ENCODE results near the gene AGPAT3.

Gene AGPAT3

GRCh38 chr21:43912500-43912899 lies 47.5 kb downstream of the AGPAT3 start:
- no peaks in the 10 kb centered on the region for H4K20me1 ChIP-seq (ENCODE audit: control insufficient read depth, insufficient read depth, low read depth, low read length)
- H3K79me2 ChIP-seq (ENCODE audit: control insufficient read depth, low read length): peaks cover 32% of the 10 kb centered on the region
- no peak overlapping the region for H3K4me2 ChIP-seq (ENCODE audit: low read length)
- H3F3A ChIP-seq (ENCODE audit: control insufficient read depth, insufficient read depth): peaks cover 6% of the 10 kb centered on the region
- peaks cover 10% of the 10 kb centered on the region; the same call in 1 of the 2 replicates for H3K9me3 ChIP-seq (ENCODE audit: control insufficient read depth, insufficient read depth, low read length)
- peaks cover 4% of the 10 kb centered on the region; the same call in 1 of the 2 replicates for H3K27me3 ChIP-seq (ENCODE audit: control insufficient read depth, low read length)
- H3K36me3 ChIP-seq (ENCODE audit: control insufficient read depth, low read length): no peaks in the 10 kb centered on the region
- TF ChIP-seq EZH2phosphoT487 (IDR thresholded peaks at IDR 0.05; ENCODE audit: borderline replicate concordance, low read length): no peak
- no peak for TF ChIP-seq CTCF (IDR thresholded peaks at IDR 0.05; ENCODE audit: low read depth, low read length, poor library complexity, severe bottlenecking)
- no peaks in the 10 kb centered on the region for H3K9me2 ChIP-seq (replicated peaks; ENCODE audit: control insufficient read depth, low read length)
- peaks cover 15% of the 10 kb centered on the region for H3K4me1 ChIP-seq (ENCODE audit: control insufficient read depth, low read length)
- no peak overlapping the region for H3K4me3 ChIP-seq (ENCODE audit: low read length)
- no peak overlapping the region for H3K27ac ChIP-seq (ENCODE audit: low read depth, low read length)

- peaks cover 36% of the 10 kb centered on the region for H3K79me2 ChIP-seq (ENCODE audit: control insufficient read depth, low read length)
- no peak overlapping the region for H3K27ac ChIP-seq (ENCODE audit: low read depth, low read length)
- H3K36me3 ChIP-seq (ENCODE audit: control insufficient read depth, low read length): no peaks in the 10 kb centered on the region
- no peak overlapping the region for H3K4me2 ChIP-seq (ENCODE audit: low read length)
- no peak overlapping the region for H3K4me3 ChIP-seq (ENCODE audit: low read length)
- H3K9me2 ChIP-seq (replicated peaks; ENCODE audit: control insufficient read depth, low read length): no peaks in the 10 kb centered on the region
- peaks cover 6% of the 10 kb centered on the region for H3F3A ChIP-seq (ENCODE audit: control insufficient read depth, insufficient read depth)
- H3K27me3 ChIP-seq (ENCODE audit: control insufficient read depth, low read length): peaks cover 4% of the 10 kb centered on the region; the same call in 1 of the 2 replicates
- no peaks in the 10 kb centered on the region for H4K20me1 ChIP-seq (ENCODE audit: control insufficient read depth, insufficient read depth, low read depth, low read length)
- TF ChIP-seq CTCF (IDR thresholded peaks at IDR 0.05; ENCODE audit: low read depth, low read length, poor library complexity, severe bottlenecking): no peak
- no peak for TF ChIP-seq EZH2phosphoT487 (IDR thresholded peaks at IDR 0.05; ENCODE audit: borderline replicate concordance, low read length)
- H3K4me1 ChIP-seq (ENCODE audit: control insufficient read depth, low read length): peaks cover 18% of the 10 kb centered on the region
- peaks cover 10% of the 10 kb centered on the region; the same call in 1 of the 2 replicates for H3K9me3 ChIP-seq (ENCODE audit: control insufficient read depth, insufficient read depth, low read length)
Measured at GRCh38 chr21:43912910-43913309, 47.9 kb downstream of the AGPAT3 start.

GRCh38 chr21:43913928-43914327 lies 48.9 kb downstream of the AGPAT3 start:
- Histone ChIP-seq H3K79me2 (ENCODE audit: control insufficient read depth, low read length) (peaks cover 41% of the 10 kb centered on the region), H3K4me2 (ENCODE audit: low read length) (no peak overlapping the region), H3K27ac (ENCODE audit: low read depth, low read length) (no peak overlapping the region), H3K27me3 (ENCODE audit: control insufficient read depth, low read length) (peaks cover 4% of the 10 kb centered on the region; the same call in 1 of the 2 replicates), H3K4me1 (ENCODE audit: control insufficient read depth, low read length) (peaks cover 28% of the 10 kb centered on the region), H4K20me1 (ENCODE audit: control insufficient read depth, insufficient read depth, low read depth, low read length) (peaks cover 1% of the 10 kb centered on the region; the same call in 1 of the 2 replicates), H3K4me3 (ENCODE audit: low read length) (no peak overlapping the region), H3K9me3 (ENCODE audit: control insufficient read depth, insufficient read depth, low read length) (peaks cover 10% of the 10 kb centered on the region; the same call in 1 of the 2 replicates), H3F3A (ENCODE audit: control insufficient read depth, insufficient read depth) (peaks cover 10% of the 10 kb centered on the region), H3K9me2 (replicated peaks; ENCODE audit: control insufficient read depth, low read length) (no peaks in the 10 kb centered on the region), H3K36me3 (ENCODE audit: control insufficient read depth, low read length) (no peaks in the 10 kb centered on the region)
- no peak for TF ChIP-seq EZH2phosphoT487 (IDR thresholded peaks at IDR 0.05; ENCODE audit: borderline replicate concordance, low read length)
- no peak for TF ChIP-seq CTCF (IDR thresholded peaks at IDR 0.05; ENCODE audit: low read depth, low read length, poor library complexity, severe bottlenecking)
